Peyer's patch (tissue), 4 donors: ENCODE measurements around the gene STAMBPL1. TPM values are rescaled to one million over a fixed set of nuclear protein-coding genes. Genes with fewer than 3 reads are reported as not detected.
"Not testable (repeated sequence)": the region's sequence is repeated elsewhere in the genome, so short reads cannot be mapped to it uniquely, and the experiment has no call there.

ENCODE experiments used
- DNase-seq, 3 donors: peaks; one replicate each; pipeline ENCODE4 v3.0.0-alpha.2; 2017 to 2019
- H3K27ac ChIP-seq, 4 donors: fragments of 200-600 bp; sonication (generic); one replicate each; pipeline ENCODE4 v1.5.1; 2016 to 2019
- H3K27me3 ChIP-seq, 2 donors: fragments of 200-600 bp; sonication (generic); one replicate each; pipeline ENCODE4 v1.5.1; 2019
- H3K36me3 ChIP-seq, 3 donors: fragments of 200-600 bp; sonication (generic); one replicate each; pipeline ENCODE4 v1.5.1; 2016 to 2019
- H3K4me1 ChIP-seq, 4 donors: fragments of 200-600 bp; sonication (generic); one replicate each; pipeline ENCODE4 v1.5.1; 2016 to 2019
- H3K4me3 ChIP-seq, 4 donors: fragments of 200-600 bp; sonication (generic); 1 replicate in 3 of 4; 2 replicates in 1 of 4; pipeline ENCODE4 v1.5.1; 2016 to 2019; ENCODE audit warnings: mild to moderate bottlenecking in 1 of 4
- H3K9me3 ChIP-seq, 4 donors: fragments of 200-600 bp; sonication (generic); one replicate each; pipeline ENCODE4 v1.5.1; 2016 to 2019; ENCODE audit warnings: mild to moderate bottlenecking in 1 of 4
- CTCF ChIP-seq, 6 experiments: fragments of 450-650 bp in 4 of 6; fragments of 200-600 bp in 2 of 6; sonication (generic) in 1 of 6; IDR thresholded peaks; one replicate each; pipeline ENCODE4 v1.5.1; 2017 to 2019; ENCODE audit warnings: antibody characterized with exemption in 6 of 6, mild to moderate bottlenecking in 3 of 6, moderate library complexity in 1 of 6
- POLR2A ChIP-seq, 2 donors: fragments of 450-650 bp; IDR thresholded peaks; one replicate each; pipeline ENCODE4 v1.5.1; 2017; ENCODE audit warnings: antibody characterized with exemption in 2 of 2, mild to moderate bottlenecking in 2 of 2, moderate library complexity in 2 of 2
- total RNA-seq, 4 donors: library from RNA; depleted of rRNA; stranded (reverse); fragments of >200 nt; gene quantifications; one replicate each; pipeline ENCODE4 v1.1.0, GENCODE V29; 2016

The STAMBPL1 gene
- total RNA-seq, 4 donors from 2014 or later: 54.6 to 116 (median 84.6) TPM

- Histone ChIP-seq H3K27ac (no peak overlapping the region), H3K4me3 (no peak overlapping the region), H3K27me3 (no peaks in the 10 kb centered on the region), H3K36me3 (no peaks in the 10 kb centered on the region), H3K9me3 (no peaks in the 10 kb centered on the region), H3K4me1 (peaks cover 0 to 8% (median 0%) of the 10 kb centered on the region in 4 donors)
- DNase-seq: no peak
- TF ChIP-seq POLR2A (IDR thresholded peaks at IDR 0.05) (no peak), CTCF (IDR thresholded peaks at IDR 0.05) (no peak)
These were observed 51.5 kb downstream of the STAMBPL1 start for GRCh38 chr10:88931548-88931947.

- not testable (repeated sequence) for H3K36me3 ChIP-seq, H3K4me1 ChIP-seq, H3K27me3 ChIP-seq, DNase-seq, H3K9me3 ChIP-seq, H3K4me3 ChIP-seq
- peak overlapping the region in 2 of 4 donors; percentile 7 to 12 for H3K27ac ChIP-seq
These were observed 52.0 kb downstream of the STAMBPL1 start for GRCh38 chr10:88932029-88932428.

GRCh38 chr10:88932539-88933256 lies 52.7 kb downstream of the STAMBPL1 start:
- peak overlapping the region in 2 of 4 donors; percentile 7 to 12 for H3K27ac ChIP-seq
- H3K27me3 ChIP-seq: no peaks in the 10 kb centered on the region
- no peaks in the 10 kb centered on the region for H3K9me3 ChIP-seq
- no peak overlapping the region for H3K4me3 ChIP-seq
- H3K36me3 ChIP-seq: peaks cover 0 to 10% (median 0%) of the 10 kb centered on the region in 3 donors
- H3K4me1 ChIP-seq: peaks cover 0 to 8% (median 0%) of the 10 kb centered on the region in 4 donors
- peak in 2 of 3 donors; percentile 37 to 77 for DNase-seq
- TF ChIP-seq POLR2A (IDR thresholded peaks at IDR 0.05): no peak
- peak; percentile 77 to 98 (median 98) for TF ChIP-seq CTCF (IDR thresholded peaks at IDR 0.05)

- Histone ChIP-seq H3K27me3 (no peaks in the 10 kb centered on the region), H3K4me3 (no peak overlapping the region), H3K36me3 (peaks cover 0 to 19% (median 0%) of the 10 kb centered on the region in 3 donors), H3K9me3 (no peaks in the 10 kb centered on the region), H3K27ac (no peak overlapping the region), H3K4me1 (peaks cover 0 to 8% (median 0%) of the 10 kb centered on the region in 4 donors)
- TF ChIP-seq POLR2A (IDR thresholded peaks at IDR 0.05) (no peak), CTCF (IDR thresholded peaks at IDR 0.05) (no peak)
- DNase-seq: no peak
These were observed 53.5 kb downstream of the STAMBPL1 start for GRCh38 chr10:88933564-88933963.

GRCh38 chr10:88934900-88935672 lies 55.0 kb downstream of the STAMBPL1 start:
- H3K4me1 ChIP-seq: peaks cover 0 to 8% (median 0%) of the 10 kb centered on the region in 4 donors
- TF ChIP-seq POLR2A (IDR thresholded peaks at IDR 0.05) (no peak), CTCF (IDR thresholded peaks at IDR 0.05) (peak; percentile 73 to 95 (median 90))
- no peaks in the 10 kb centered on the region for H3K9me3 ChIP-seq
- no peak overlapping the region for H3K4me3 ChIP-seq
- peaks cover 0 to 32% (median 0%) of the 10 kb centered on the region in 3 donors for H3K36me3 ChIP-seq
- no peaks in the 10 kb centered on the region for H3K27me3 ChIP-seq
- H3K27ac ChIP-seq: peak overlapping the region in 3 of 4 donors; percentile 38 to 62 (median 43)
- DNase-seq: peak; percentile 62 to 91 (median 66)

GRCh38 chr10:88936656-88937055 lies 56.6 kb downstream of the STAMBPL1 start:
- TF ChIP-seq CTCF (IDR thresholded peaks at IDR 0.05) (no peak), POLR2A (IDR thresholded peaks at IDR 0.05) (no peak)
- peaks cover 0 to 8% (median 0%) of the 10 kb centered on the region in 4 donors for H3K4me1 ChIP-seq
- no peaks in the 10 kb centered on the region for H3K9me3 ChIP-seq
- no peaks in the 10 kb centered on the region for H3K27me3 ChIP-seq
- no peak for DNase-seq
- H3K36me3 ChIP-seq: peaks cover 0 to 32% (median 0%) of the 10 kb centered on the region in 3 donors
- no peak overlapping the region for H3K4me3 ChIP-seq
- H3K27ac ChIP-seq: no peak overlapping the region
